RPMI7951 (cell line): ENCODE measurements around the gene MORN3. TPM values are rescaled to one million over a fixed set of nuclear protein-coding genes. Genes with fewer than 3 reads are reported as not detected.

ENCODE experiments used
- DNase-seq: peaks from one replicate; pipeline ENCODE4 v3.0.0-alpha.2; 2012; ENCODE audit warnings: low read depth
- total RNA-seq: library from RNA; depleted of rRNA; stranded (reverse); fragments of >200 nt; shearing (Covaris generic); gene quantifications from 2 replicates; pipeline ENCODE4 v1.2.3, GENCODE V29; 2014; rRNA removed

The MORN3 gene
- total RNA-seq, 1 experiment from 2014 or later, result not detected

- DNase-seq, result no peak
These were observed 66.7 kb downstream of the MORN3 start for GRCh38 chr12:121602766-121603165.

- no peak for DNase-seq
These were observed 68.6 kb downstream of the MORN3 start for GRCh38 chr12:121600702-121601336.

Other genes with a start within 250 kb of the MORN3 start
- gene KDM2B, start 88.6 kb downstream of the MORN3 start, total RNA-seq, result 11.5 and 20.1 TPM in 2 replicates
- 13.6 and 14.5 TPM in 2 replicates for gene ORAI1, start 43.1 kb downstream of the MORN3 start, total RNA-seq
- 2.9 and 3.4 TPM in 2 replicates for gene TMEM120B, start 43.1 kb upstream of the MORN3 start, total RNA-seq
- gene RHOF, start 124.0 kb upstream of the MORN3 start, total RNA-seq, result 1.1 and 1.5 TPM in 2 replicates
- 0.96 and 1.1 TPM in 2 replicates for gene SETD1B, start 134.4 kb upstream of the MORN3 start, total RNA-seq
- not detected in 2 replicates for gene HPD, start 189.2 kb upstream of the MORN3 start, total RNA-seq
- gene PSMD9, start 219.1 kb upstream of the MORN3 start, total RNA-seq, result 40.4 and 54.3 TPM in 2 replicates
- gene CFAP251, start 248.9 kb upstream of the MORN3 start, total RNA-seq, result 1.5 and 2.0 TPM in 2 replicates